Skeletal muscle tissue (tissue), 4 donors: ENCODE data around the gene FAXDC2. TPM values are rescaled to one million over a fixed set of nuclear protein-coding genes. Genes with fewer than 3 reads are reported as not detected.
"Not testable (repeated sequence)": the region's sequence is repeated elsewhere in the genome, so short reads cannot be mapped to it uniquely, and the experiment has no call there.

Experiments used
- H3K27ac ChIP-seq: one replicate; pipeline ENCODE4 v1.7.0; 2013; ENCODE audit warnings: mild to moderate bottlenecking, low read depth, low read length, inconsistent platforms
- H3K27me3 ChIP-seq, 3 donors: one replicate each; pipeline ENCODE4 v1.7.0; 2013; ENCODE audit warnings: low read length in 3 of 3; ENCODE audit not compliant: control insufficient read depth in 3 of 3, insufficient read depth in 3 of 3
- H3K36me3 ChIP-seq, 3 donors: one replicate each; pipeline ENCODE4 v1.7.0; 2013; ENCODE audit warnings: low read length in 3 of 3; ENCODE audit not compliant: control insufficient read depth in 3 of 3, insufficient read depth in 3 of 3
- H3K4me1 ChIP-seq, 3 donors: one replicate each; pipeline ENCODE4 v1.7.0; 2013; ENCODE audit warnings: low read length in 3 of 3, mild to moderate bottlenecking in 3 of 3; ENCODE audit not compliant: control insufficient read depth in 3 of 3, insufficient read depth in 3 of 3
- H3K4me3 ChIP-seq, 3 donors: one replicate each; pipeline ENCODE4 v1.7.0; 2013; ENCODE audit warnings: low read length in 3 of 3
- H3K9ac ChIP-seq, 3 donors: one replicate each; pipeline ENCODE4 v1.7.0; 2013; ENCODE audit warnings: low read length in 3 of 3, mild to moderate bottlenecking in 3 of 3, moderate library complexity in 2 of 3, low read depth in 1 of 3
- H3K9me3 ChIP-seq, 3 donors: one replicate each; pipeline ENCODE4 v1.7.0; 2013; ENCODE audit warnings: low read length in 3 of 3; ENCODE audit not compliant: control insufficient read depth in 3 of 3
- total RNA-seq: library from RNA; depleted of rRNA; stranded (reverse); fragments of >200 nt; gene quantifications from one replicate; pipeline ENCODE4 v1.2.3, GENCODE V29; 2014
- donor health status: Osteomylitis.

FAXDC2 gene
- total RNA-seq, 1 donor from 2014 or later, result 8.4 TPM

- H3K27me3 ChIP-seq, H3K27ac ChIP-seq, H3K4me3 ChIP-seq, H3K4me1 ChIP-seq, H3K9me3 ChIP-seq, H3K9ac ChIP-seq: not testable (repeated sequence)
- H3K36me3 ChIP-seq, result peaks cover 28 to 33% (median 32%) of the 10 kb centered on the region in 3 donors
Measured at GRCh38 chr5:154832804-154833203, 17.6 kb downstream of the FAXDC2 start.

DNA sequence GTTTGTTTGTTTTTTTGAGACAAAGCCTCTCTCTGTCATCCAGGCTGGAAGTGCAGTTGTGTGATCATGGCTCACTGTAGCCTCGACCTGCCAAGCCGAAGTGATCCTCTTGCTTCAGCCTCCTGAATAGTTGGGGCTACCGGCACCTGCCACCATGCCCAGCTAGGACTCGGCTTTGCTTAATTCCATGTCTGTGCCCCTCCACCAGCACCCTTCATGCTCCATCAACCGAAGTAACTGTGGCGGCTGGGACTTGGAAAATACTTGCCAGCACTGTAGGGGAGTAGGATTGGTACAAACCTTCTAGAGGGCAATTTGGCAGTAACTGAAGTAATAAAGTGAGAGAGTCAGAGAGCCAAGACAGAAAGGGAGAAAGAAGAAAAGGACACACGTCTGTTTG lies 19.0 kb downstream of the FAXDC2 start:
- peaks cover 0 to 9% (median 3%) of the 10 kb centered on the region in 3 donors for H3K4me1 ChIP-seq
- H3K27ac ChIP-seq, result no peak overlapping the region
- H3K36me3 ChIP-seq, result peaks cover 25 to 35% (median 27%) of the 10 kb centered on the region in 3 donors
- no peaks in the 10 kb centered on the region for H3K27me3 ChIP-seq
- H3K4me3 ChIP-seq, result no peak overlapping the region
- H3K9ac ChIP-seq, result peak overlapping the region in 1 of 3 donors; percentile 25
- no peaks in the 10 kb centered on the region for H3K9me3 ChIP-seq

- H3K27ac ChIP-seq, result no peak overlapping the region
- peaks cover 27 to 40% (median 28%) of the 10 kb centered on the region in 3 donors for H3K36me3 ChIP-seq
Measured at GRCh38 chr5:154830596-154830995, 19.8 kb downstream of the FAXDC2 start.

GRCh38 chr5:154830219-154830595 lies 20.2 kb downstream of the FAXDC2 start:
- Histone ChIP-seq H3K9me3 (no peaks in the 10 kb centered on the region), H3K27me3 (no peaks in the 10 kb centered on the region), H3K36me3 (peaks cover 27 to 41% (median 28%) of the 10 kb centered on the region in 3 donors), H3K4me1 (peaks cover 0 to 9% (median 0%) of the 10 kb centered on the region in 3 donors), H3K4me3 (no peak overlapping the region), H3K9ac (no peak overlapping the region), H3K27ac (no peak overlapping the region)

More at GRCh38 chr5:154830596-154830995, 19.8 kb downstream of the FAXDC2 start:
- no peaks in the 10 kb centered on the region for H3K27me3 ChIP-seq
- no peak overlapping the region for H3K9ac ChIP-seq
- peaks cover 0 to 9% (median 0%) of the 10 kb centered on the region in 3 donors for H3K4me1 ChIP-seq
- H3K4me3 ChIP-seq, result no peak overlapping the region
- no peaks in the 10 kb centered on the region for H3K9me3 ChIP-seq

- Histone ChIP-seq H3K4me3 (no peak overlapping the region), H3K27me3 (no peaks in the 10 kb centered on the region), H3K36me3 (peaks cover 25 to 41% (median 28%) of the 10 kb centered on the region in 3 donors), H3K27ac (no peak overlapping the region), H3K9me3 (no peaks in the 10 kb centered on the region), H3K9ac (no peak overlapping the region), H3K4me1 (peaks cover 0 to 5% (median 0%) of the 10 kb centered on the region in 3 donors)
Measured at GRCh38 chr5:154829589-154830218, 20.7 kb downstream of the FAXDC2 start.

DNA sequence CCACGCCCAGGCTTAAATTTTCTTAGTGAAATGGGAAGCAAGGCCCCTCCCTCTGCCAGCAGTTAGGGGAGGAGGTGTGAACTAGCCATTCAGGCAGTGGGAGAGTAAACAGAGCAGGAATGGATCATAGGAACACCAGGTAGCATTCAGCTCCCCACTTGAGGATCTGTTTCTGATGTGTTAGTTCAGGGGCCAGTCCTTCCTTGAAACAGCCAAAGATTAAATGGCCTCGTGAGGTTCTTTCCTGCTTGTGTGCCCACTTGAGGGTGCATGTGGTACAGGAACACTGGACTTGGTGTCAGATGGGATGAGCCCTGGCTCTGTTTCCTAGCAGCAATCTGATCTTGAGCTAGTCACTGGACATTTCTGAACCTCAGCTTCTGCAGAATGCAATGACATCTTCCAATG lies 21.2 kb downstream of the FAXDC2 start:
- Histone ChIP-seq H3K27ac (no peak overlapping the region), H3K9ac (no peak overlapping the region), H3K4me3 (no peak overlapping the region), H3K9me3 (no peaks in the 10 kb centered on the region), H3K27me3 (no peaks in the 10 kb centered on the region), H3K4me1 (peaks cover 0 to 4% (median 0%) of the 10 kb centered on the region in 3 donors), H3K36me3 (peaks cover 23 to 45% (median 28%) of the 10 kb centered on the region in 3 donors)

DNA sequence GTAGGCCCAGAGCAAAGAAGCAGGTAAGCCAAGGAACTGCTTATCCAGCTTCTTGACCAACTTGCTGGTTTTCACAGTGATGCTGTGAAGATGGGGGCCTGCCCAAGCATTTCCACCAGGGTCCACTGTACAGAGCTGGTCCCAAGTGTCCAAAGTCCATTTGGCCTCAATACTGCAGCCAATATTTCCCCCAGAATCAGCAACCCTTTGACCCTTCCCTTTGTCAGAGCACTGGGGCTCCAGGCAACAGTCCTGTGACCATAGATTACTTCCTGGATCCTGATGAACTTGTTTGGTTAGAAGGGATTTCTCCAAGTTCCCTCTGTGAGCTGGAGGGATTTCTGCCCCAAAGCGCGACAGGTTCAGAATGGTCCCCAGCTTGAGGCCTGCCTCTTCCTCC lies 26.3 kb downstream of the FAXDC2 start:
- H3K27me3 ChIP-seq, result no peaks in the 10 kb centered on the region
- no peak overlapping the region for H3K9ac ChIP-seq
- H3K4me1 ChIP-seq, result no peaks in the 10 kb centered on the region
- no peak overlapping the region for H3K27ac ChIP-seq
- H3K36me3 ChIP-seq, result peaks cover 39 to 50% (median 40%) of the 10 kb centered on the region in 3 donors
- no peak overlapping the region for H3K4me3 ChIP-seq
- no peaks in the 10 kb centered on the region for H3K9me3 ChIP-seq

DNA sequence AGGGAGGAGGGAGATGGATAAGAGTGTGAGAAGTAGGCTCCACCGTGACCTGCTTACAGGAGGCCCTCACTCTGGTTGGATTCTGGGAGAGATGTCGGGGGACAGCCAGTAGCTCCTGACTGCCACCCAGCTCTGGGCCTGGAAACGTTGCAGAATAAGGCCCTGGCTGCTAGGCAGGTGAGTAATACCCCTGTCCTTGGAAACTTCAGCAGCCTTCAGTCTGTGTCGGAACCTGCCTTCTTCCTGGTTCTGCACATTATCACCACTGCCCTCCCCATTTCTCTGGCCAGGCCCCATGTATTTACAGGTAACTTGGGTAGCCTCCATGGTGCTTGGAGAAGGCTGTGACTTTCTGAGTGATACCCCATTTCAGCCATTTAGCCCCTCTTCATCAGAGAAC lies 26.8 kb downstream of the FAXDC2 start:
- no peak overlapping the region for H3K4me3 ChIP-seq

GRCh38 chr5:154822896-154823295 lies 27.5 kb downstream of the FAXDC2 start:
- not testable (repeated sequence) for H3K27me3 ChIP-seq, H3K4me3 ChIP-seq, H3K9me3 ChIP-seq, H3K27ac ChIP-seq, H3K4me1 ChIP-seq, H3K9ac ChIP-seq
- peaks cover 41 to 51% (median 42%) of the 10 kb centered on the region in 3 donors for H3K36me3 ChIP-seq

More for the DNA sequence above, 26.8 kb downstream of the FAXDC2 start:
- no peaks in the 10 kb centered on the region for H3K9me3 ChIP-seq
- no peaks in the 10 kb centered on the region for H3K27me3 ChIP-seq
- H3K36me3 ChIP-seq, result peaks cover 41 to 50% (median 42%) of the 10 kb centered on the region in 3 donors
- no peak overlapping the region for H3K9ac ChIP-seq
- H3K27ac ChIP-seq, result no peak overlapping the region
- no peaks in the 10 kb centered on the region for H3K4me1 ChIP-seq

- Histone ChIP-seq H3K27me3 (no peaks in the 10 kb centered on the region), H3K9me3 (no peaks in the 10 kb centered on the region), H3K36me3 (peaks cover 57 to 64% (median 59%) of the 10 kb centered on the region in 3 donors), H3K9ac (no peak overlapping the region), H3K27ac (no peak overlapping the region), H3K4me1 (no peaks in the 10 kb centered on the region), H3K4me3 (no peak overlapping the region)
Measured at GRCh38 chr5:154820383-154820782, 30.0 kb downstream of the FAXDC2 start.
